ENCODE results near the gene LDLRAD3. TPM values are rescaled to one million over a fixed set of nuclear protein-coding genes. Genes with fewer than 3 reads are reported as not detected.

LDLRAD3 gene
- total RNA-seq, 1 experiment from 2014 or later: 15.3 TPM

DNA sequence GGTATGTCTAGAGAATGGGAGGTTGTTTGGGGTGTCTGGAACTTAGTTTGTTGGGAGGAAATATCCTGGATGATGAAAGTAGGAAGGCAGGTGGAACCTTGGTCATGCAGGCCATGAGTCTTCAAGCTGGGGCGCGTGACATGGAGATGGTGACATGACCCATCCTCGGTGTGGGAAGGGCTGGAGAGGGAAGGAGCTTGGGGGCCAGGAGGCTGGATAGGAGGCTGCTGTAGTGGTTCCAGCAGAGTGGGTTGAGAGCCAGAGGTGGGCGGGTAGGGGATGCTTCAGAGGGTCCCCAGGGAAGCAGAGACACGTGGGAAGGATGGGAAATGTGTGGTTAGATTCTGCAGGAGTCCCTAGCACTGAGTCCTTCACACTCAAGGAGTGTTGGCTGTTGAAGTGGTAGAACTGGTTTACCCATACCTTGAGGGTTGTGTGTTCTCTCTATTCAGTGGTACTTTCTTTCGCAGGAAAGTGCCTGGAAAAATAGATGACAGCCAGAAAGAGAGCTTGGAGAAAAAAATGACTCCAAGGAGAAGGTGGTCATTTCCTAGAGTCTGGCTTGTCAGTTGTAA is 56.8 kb downstream of the LDLRAD3 start:
- Histone ChIP-seq H4K20me1 (ENCODE audit: low read length) (no peaks in the 10 kb centered on the region), H3K9me3 (ENCODE audit: low read length) (no peaks in the 10 kb centered on the region), H3K4me2 (ENCODE audit: low read length) (no peak overlapping the region; the same call in 1 of the 2 replicates), H3F3A (ENCODE audit: low read length, unreplicated experiment) (no peaks in the 10 kb centered on the region), H3K27ac (ENCODE audit: low read length) (no peak overlapping the region), H3K9ac (ENCODE audit: low read length) (no peak overlapping the region), H3K9me2 (replicated peaks; ENCODE audit: low read length) (no peaks in the 10 kb centered on the region), H3K79me2 (ENCODE audit: low read length) (peaks cover 60% of the 10 kb centered on the region), H3K4me1 (ENCODE audit: insufficient read depth, low read length) (peaks cover 10% of the 10 kb centered on the region), H3K4me3 (ENCODE audit: low read length) (no peak overlapping the region), H2AFZ (ENCODE audit: low read length) (no peak overlapping the region), H3K27me3 (ENCODE audit: low read length) (no peaks in the 10 kb centered on the region), H3K36me3 (ENCODE audit: low read depth, low read length) (peaks cover 5% of the 10 kb centered on the region; the same call in 1 of the 2 replicates)
- ChIA-PET CTCF (interaction anchor here (0.7 kb wide), 1 partner anchor 31 kb away, joined by 3 read pairs; no protein-coding TSS in a partner anchor), POLR2A (ENCODE audit: unreplicated experiment) (no interaction called here)
- intact Hi-C loops (cut with micrococcal nuclease): no loop called here
- no TSS peak for BruUV-seq (replicated peaks)
- ATAC-seq (peak; percentile 71), DNase-seq (peak; percentile 77)
- TF ChIP-seq, protein P1, sequence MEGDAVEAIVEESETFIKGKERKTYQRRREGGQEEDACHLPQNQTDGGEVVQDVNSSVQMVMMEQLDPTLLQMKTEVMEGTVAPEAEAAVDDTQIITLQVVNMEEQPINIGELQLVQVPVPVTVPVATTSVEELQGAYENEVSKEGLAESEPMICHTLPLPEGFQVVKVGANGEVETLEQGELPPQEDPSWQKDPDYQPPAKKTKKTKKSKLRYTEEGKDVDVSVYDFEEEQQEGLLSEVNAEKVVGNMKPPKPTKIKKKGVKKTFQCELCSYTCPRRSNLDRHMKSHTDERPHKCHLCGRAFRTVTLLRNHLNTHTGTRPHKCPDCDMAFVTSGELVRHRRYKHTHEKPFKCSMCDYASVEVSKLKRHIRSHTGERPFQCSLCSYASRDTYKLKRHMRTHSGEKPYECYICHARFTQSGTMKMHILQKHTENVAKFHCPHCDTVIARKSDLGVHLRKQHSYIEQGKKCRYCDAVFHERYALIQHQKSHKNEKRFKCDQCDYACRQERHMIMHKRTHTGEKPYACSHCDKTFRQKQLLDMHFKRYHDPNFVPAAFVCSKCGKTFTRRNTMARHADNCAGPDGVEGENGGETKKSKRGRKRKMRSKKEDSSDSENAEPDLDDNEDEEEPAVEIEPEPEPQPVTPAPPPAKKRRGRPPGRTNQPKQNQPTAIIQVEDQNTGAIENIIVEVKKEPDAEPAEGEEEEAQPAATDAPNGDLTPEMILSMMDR (conservative IDR thresholded peaks at IDR 0.05; ENCODE audit: low read depth, low read length): no peak
- TF ChIP-seq EZH2phosphoT487 (IDR thresholded peaks at IDR 0.05; ENCODE audit: borderline replicate concordance, low read length) (no peak), EZH2 (IDR thresholded peaks at IDR 0.05; ENCODE audit: low read length, unreplicated experiment) (no peak)

DNA sequence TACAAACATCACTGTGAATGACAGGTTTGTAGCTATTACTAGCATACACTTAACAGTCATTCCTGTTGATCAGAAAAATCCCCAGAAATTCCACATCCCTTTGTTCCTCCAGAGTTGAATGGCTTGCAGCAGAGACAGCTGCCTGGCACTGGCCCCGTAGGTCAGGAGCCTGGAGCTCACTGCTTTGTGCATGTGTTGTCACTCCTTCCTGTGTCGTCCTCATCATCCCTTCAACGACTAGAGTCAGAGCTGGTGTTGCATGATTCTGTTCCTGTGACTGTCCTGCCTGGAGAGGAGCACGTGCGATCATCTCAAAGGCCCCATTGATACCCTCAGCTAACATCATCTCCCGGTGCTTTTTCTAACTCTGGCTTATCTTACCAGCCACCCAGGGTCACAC is 58.3 kb downstream of the LDLRAD3 start:
- intact Hi-C loops (cut with micrococcal nuclease): no loop called here
- CTCF ChIA-PET: no interaction called here
- no peak for ATAC-seq

DNA sequence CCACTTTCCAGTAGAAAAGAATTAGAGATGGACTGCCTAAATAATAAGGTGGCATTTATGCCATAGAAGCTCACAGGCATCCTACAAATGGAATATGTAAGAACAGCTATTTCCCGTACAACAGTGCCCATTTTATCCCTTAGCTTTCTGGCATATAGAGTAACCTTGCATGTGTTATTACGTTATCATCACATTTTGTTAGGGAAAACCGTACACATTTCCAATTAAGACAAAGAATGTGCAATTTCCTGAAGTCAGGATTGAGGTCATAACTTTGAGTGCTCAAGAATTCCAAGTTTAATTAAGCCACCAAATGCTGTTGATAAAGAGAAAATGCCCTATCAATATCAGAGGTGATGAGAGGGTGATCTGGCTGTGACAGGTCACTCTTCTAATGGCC is 58.9 kb downstream of the LDLRAD3 start:
- CTCF ChIA-PET: no interaction called here
- POLR2A ChIA-PET (ENCODE audit: unreplicated experiment): no interaction called here
- Histone ChIP-seq H3K4me1 (ENCODE audit: insufficient read depth, low read length) (peaks cover 28% of the 10 kb centered on the region), H3K9me3 (ENCODE audit: low read length) (no peaks in the 10 kb centered on the region), H3K79me2 (ENCODE audit: low read length) (peaks cover 59% of the 10 kb centered on the region), H3K27me3 (ENCODE audit: low read length) (no peaks in the 10 kb centered on the region), H3K4me3 (ENCODE audit: low read length) (no peak overlapping the region), H3K36me3 (ENCODE audit: low read depth, low read length) (peaks cover 5% of the 10 kb centered on the region; the same call in 1 of the 2 replicates), H3K27ac (ENCODE audit: low read length) (no peak overlapping the region), H3K9ac (ENCODE audit: low read length) (no peak overlapping the region), H3F3A (ENCODE audit: low read length, unreplicated experiment) (peaks cover 3% of the 10 kb centered on the region), H3K4me2 (ENCODE audit: low read length) (no peak overlapping the region), H4K20me1 (ENCODE audit: low read length) (no peaks in the 10 kb centered on the region), H3K9me2 (replicated peaks; ENCODE audit: low read length) (no peaks in the 10 kb centered on the region), H2AFZ (ENCODE audit: low read length) (no peak overlapping the region)
- BruUV-seq (replicated peaks): no TSS peak
- DNase-seq (no peak), ATAC-seq (no peak)
- intact Hi-C loops (cut with micrococcal nuclease): no loop called here
- TF ChIP-seq EZH2phosphoT487 (IDR thresholded peaks at IDR 0.05; ENCODE audit: borderline replicate concordance, low read length) (no peak), EZH2 (IDR thresholded peaks at IDR 0.05; ENCODE audit: low read length, unreplicated experiment) (no peak)
- TF ChIP-seq, protein P1 (conservative IDR thresholded peaks at IDR 0.05; ENCODE audit: low read depth, low read length): no peak

More for the DNA sequence above, 58.3 kb downstream of the LDLRAD3 start:
- H3K4me2 ChIP-seq (ENCODE audit: low read length): no peak overlapping the region
- H3K4me1 ChIP-seq (ENCODE audit: insufficient read depth, low read length): peaks cover 22% of the 10 kb centered on the region
- no peak for DNase-seq
- peaks cover 5% of the 10 kb centered on the region; the same call in 1 of the 2 replicates for H3K36me3 ChIP-seq (ENCODE audit: low read depth, low read length)
- no peaks in the 10 kb centered on the region for H3K9me3 ChIP-seq (ENCODE audit: low read length)
- POLR2A ChIA-PET (ENCODE audit: unreplicated experiment): no interaction called here
- no peaks in the 10 kb centered on the region for H3F3A ChIP-seq (ENCODE audit: low read length, unreplicated experiment)
- BruUV-seq (replicated peaks): no TSS peak
- no peak overlapping the region for H2AFZ ChIP-seq (ENCODE audit: low read length)
- H3K9me2 ChIP-seq (replicated peaks; ENCODE audit: low read length): no peaks in the 10 kb centered on the region
- no peak for TF ChIP-seq EZH2 (IDR thresholded peaks at IDR 0.05; ENCODE audit: low read length, unreplicated experiment)
- no peak for TF ChIP-seq EZH2phosphoT487 (IDR thresholded peaks at IDR 0.05; ENCODE audit: borderline replicate concordance, low read length)
- TF ChIP-seq, protein P1 (conservative IDR thresholded peaks at IDR 0.05; ENCODE audit: low read depth, low read length): no peak
- no peak overlapping the region for H3K4me3 ChIP-seq (ENCODE audit: low read length)
- H4K20me1 ChIP-seq (ENCODE audit: low read length): no peaks in the 10 kb centered on the region
- H3K27me3 ChIP-seq (ENCODE audit: low read length): no peaks in the 10 kb centered on the region
- peaks cover 62% of the 10 kb centered on the region for H3K79me2 ChIP-seq (ENCODE audit: low read length)
- H3K27ac ChIP-seq (ENCODE audit: low read length): no peak overlapping the region
- no peak overlapping the region for H3K9ac ChIP-seq (ENCODE audit: low read length)

All from PC-3 (cell line).